ENCODE data around the gene FRMD1. TPM values are rescaled to one million over a fixed set of nuclear protein-coding genes. Genes with fewer than 3 reads are reported as not detected.

The FRMD1 gene
- total RNA-seq, 1 donor from 2014 or later, result not detected

DNA sequence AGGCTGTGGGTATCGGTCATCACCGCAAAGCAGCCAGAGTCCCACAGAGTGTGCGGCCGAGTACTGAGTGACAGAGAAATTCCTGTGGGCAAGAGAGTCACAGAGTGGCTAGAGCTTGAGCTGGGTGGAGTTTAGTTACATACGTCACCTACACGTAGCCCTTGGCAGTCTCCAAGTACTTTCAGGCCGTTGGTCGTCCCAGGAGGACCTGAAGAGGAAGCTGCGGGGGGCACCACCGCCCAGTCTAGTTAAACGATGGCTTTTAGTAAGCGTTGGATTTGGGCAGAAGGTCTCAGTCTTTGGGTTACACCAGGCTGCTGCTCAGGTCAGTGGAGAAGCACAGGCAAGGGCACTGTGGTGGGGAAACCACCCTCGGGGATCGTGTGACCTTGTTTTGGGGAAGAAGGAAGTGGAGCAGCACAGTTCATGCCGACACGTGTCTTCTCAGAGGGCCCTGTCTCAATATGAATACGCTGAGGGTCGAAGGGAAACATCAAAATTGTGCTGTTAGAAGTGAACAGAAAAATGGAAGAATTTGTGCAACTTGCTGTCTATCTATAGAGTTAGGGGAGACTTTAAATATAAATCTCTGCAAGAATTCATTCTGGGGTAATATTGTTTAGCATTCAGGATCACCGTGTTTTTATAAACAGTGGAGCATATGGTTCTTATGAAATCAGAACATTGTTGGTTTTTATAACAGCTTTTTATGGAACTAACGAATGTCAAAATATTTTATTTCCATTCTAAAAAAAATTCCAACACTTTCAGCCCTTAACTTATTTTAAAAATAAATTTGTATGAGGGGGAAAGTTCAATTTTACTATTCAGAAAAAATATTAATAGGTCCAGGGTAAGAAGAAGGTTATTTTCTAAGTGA lies 52.9 kb downstream of the FRMD1 start:
- H3K9me3 Mint-ChIP-seq, result peaks cover 3% of the 10 kb centered on the region
- H3K36me3 Mint-ChIP-seq (ENCODE audit: low read depth), result no peaks in the 10 kb centered on the region
- H3K4me3 Mint-ChIP-seq, result no peak overlapping the region

GRCh38 chr6:168024951-168025510 lies 54.0 kb downstream of the FRMD1 start:
- no peaks in the 10 kb centered on the region for H3K36me3 Mint-ChIP-seq (ENCODE audit: low read depth)
- no peaks in the 10 kb centered on the region for H3K4me1 Mint-ChIP-seq

More for the DNA sequence above, 52.9 kb downstream of the FRMD1 start:
- DNase-seq (ENCODE audit: low read depth, low spot score), result no peak
- Mint-ChIP-seq H3K27me3 (ENCODE audit: low read depth) (no peaks in the 10 kb centered on the region), H3K27ac (ENCODE audit: unreplicated experiment) (no peak overlapping the region), H3K4me1 (peaks cover 6% of the 10 kb centered on the region)
- TF ChIP-seq, protein P1, sequence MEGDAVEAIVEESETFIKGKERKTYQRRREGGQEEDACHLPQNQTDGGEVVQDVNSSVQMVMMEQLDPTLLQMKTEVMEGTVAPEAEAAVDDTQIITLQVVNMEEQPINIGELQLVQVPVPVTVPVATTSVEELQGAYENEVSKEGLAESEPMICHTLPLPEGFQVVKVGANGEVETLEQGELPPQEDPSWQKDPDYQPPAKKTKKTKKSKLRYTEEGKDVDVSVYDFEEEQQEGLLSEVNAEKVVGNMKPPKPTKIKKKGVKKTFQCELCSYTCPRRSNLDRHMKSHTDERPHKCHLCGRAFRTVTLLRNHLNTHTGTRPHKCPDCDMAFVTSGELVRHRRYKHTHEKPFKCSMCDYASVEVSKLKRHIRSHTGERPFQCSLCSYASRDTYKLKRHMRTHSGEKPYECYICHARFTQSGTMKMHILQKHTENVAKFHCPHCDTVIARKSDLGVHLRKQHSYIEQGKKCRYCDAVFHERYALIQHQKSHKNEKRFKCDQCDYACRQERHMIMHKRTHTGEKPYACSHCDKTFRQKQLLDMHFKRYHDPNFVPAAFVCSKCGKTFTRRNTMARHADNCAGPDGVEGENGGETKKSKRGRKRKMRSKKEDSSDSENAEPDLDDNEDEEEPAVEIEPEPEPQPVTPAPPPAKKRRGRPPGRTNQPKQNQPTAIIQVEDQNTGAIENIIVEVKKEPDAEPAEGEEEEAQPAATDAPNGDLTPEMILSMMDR (conservative IDR thresholded peaks at IDR 0.05), result no peak

DNA sequence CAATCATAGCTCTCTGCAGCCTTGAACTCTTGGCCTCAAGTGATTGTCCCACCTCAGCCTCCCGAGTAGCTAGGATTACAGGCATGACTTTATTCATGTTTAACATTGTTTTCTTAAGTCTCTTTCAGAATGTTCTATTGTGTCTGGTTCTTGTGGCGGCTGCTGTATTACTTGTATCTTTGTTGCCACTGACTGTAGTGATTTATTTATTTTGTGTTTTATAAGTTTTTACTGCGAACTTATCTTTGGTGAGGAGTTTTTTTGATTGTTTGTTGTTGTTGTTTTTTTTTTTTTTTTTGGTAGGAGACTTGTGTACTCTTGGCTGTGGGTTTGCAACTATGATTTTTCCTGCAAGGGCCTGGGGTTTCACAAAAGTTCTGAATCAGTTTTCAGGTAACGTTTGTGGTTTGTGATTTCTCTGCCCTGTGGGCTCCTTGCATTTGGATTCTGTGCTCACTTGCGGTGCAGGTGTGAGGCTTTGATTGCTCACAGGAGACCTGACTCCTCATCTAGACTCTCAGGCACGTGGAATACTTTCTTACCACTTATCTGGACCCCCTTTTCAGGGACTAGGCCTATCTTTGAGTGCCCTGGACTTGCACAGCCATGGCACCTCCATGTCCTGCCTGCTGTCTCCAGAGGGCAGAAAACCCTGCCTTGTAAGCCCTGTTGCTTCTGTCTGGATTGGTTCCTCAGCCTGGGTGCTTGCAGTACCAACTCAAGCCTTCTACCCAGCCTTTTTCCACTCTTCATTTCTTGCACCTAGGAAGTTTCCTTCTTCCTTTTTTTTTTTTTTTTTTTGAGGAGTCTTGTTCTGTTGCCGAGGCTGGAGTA lies 56.3 kb downstream of the FRMD1 start:
- H3K4me1 Mint-ChIP-seq, result no peaks in the 10 kb centered on the region
- no peaks in the 10 kb centered on the region for H3K36me3 Mint-ChIP-seq (ENCODE audit: low read depth)
- H3K4me3 Mint-ChIP-seq, result no peak overlapping the region
- no peak overlapping the region for H3K27ac Mint-ChIP-seq (ENCODE audit: unreplicated experiment)
- no peak for DNase-seq (ENCODE audit: low read depth, low spot score)
- peaks cover 3% of the 10 kb centered on the region for H3K9me3 Mint-ChIP-seq
- TF ChIP-seq, protein P1 (conservative IDR thresholded peaks at IDR 0.05), result no peak
- peaks cover 3% of the 10 kb centered on the region for H3K27me3 Mint-ChIP-seq (ENCODE audit: low read depth)

More at GRCh38 chr6:168024951-168025510, 54.0 kb downstream of the FRMD1 start:
- TF ChIP-seq, protein P1 (conservative IDR thresholded peaks at IDR 0.05), result no peak
- Mint-ChIP-seq H3K9me3 (peaks cover 3% of the 10 kb centered on the region), H3K4me3 (no peak overlapping the region), H3K27me3 (ENCODE audit: low read depth) (peaks cover 3% of the 10 kb centered on the region), H3K27ac (ENCODE audit: unreplicated experiment) (no peak overlapping the region)
- DNase-seq (ENCODE audit: low read depth, low spot score), result no peak

- no peak overlapping the region for H3K4me3 Mint-ChIP-seq
These were observed 57.4 kb downstream of the FRMD1 start for GRCh38 chr6:168021581-168021980.

GRCh38 chr6:168020242-168020641 lies 58.8 kb downstream of the FRMD1 start:
- peaks cover 3% of the 10 kb centered on the region for H3K9me3 Mint-ChIP-seq
- peaks cover 3% of the 10 kb centered on the region for H3K27me3 Mint-ChIP-seq (ENCODE audit: low read depth)
- no peak overlapping the region for H3K4me3 Mint-ChIP-seq
- no peak for DNase-seq (ENCODE audit: low read depth, low spot score)
- no peak overlapping the region for H3K27ac Mint-ChIP-seq (ENCODE audit: unreplicated experiment)
- TF ChIP-seq, protein P1 (conservative IDR thresholded peaks at IDR 0.05), result no peak
- H3K4me1 Mint-ChIP-seq, result no peaks in the 10 kb centered on the region
- peaks cover 4% of the 10 kb centered on the region for H3K36me3 Mint-ChIP-seq (ENCODE audit: low read depth)

More at GRCh38 chr6:168021581-168021980, 57.4 kb downstream of the FRMD1 start:
- Mint-ChIP-seq H3K27ac (ENCODE audit: unreplicated experiment) (no peak overlapping the region), H3K9me3 (no peaks in the 10 kb centered on the region), H3K36me3 (ENCODE audit: low read depth) (no peaks in the 10 kb centered on the region), H3K27me3 (ENCODE audit: low read depth) (peaks cover 3% of the 10 kb centered on the region), H3K4me1 (no peaks in the 10 kb centered on the region)
- TF ChIP-seq, protein P1 (conservative IDR thresholded peaks at IDR 0.05), result no peak
- no peak for DNase-seq (ENCODE audit: low read depth, low spot score)
